Measurements from ENCODE around the gene KIF1A. TPM values are rescaled to one million over a fixed set of nuclear protein-coding genes. Genes with fewer than 3 reads are reported as not detected.

KIF1A gene
- total and polyA plus RNA-seq, 2 of the 13 experiments (the other 11 are each of a cell fraction or from before 2014, with no cell fraction given), result 0.01 TPM; not detected in 1

DNA sequence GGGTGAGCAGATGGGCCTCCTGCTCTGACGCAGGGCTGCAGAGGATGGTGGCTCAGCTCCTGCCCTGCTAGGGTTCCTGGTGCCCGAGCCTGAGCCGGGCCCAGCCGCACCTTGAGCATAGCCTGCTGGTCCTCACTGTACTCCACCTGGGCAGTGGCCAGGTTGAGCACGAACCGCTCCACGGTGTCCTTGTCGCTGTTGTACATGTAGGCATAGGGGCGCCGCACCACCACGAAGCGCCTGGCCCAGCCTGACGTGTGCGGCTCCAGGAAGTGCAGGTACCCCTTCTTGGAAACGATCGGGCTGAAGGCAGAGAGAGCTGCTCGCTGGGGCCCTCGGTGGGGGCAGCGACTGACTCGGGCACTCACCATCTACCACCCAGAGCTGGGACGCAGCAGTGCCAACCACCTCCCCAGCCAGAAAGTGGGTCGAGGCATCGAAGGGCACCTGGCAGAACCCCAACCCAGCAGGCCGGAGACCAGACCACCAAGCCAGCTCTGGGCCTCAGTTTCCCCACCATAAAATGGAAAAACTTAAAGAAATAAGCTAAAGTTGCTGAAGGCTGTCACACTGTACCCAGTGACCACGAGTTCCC, 101.0 kb downstream of the KIF1A start:
- no peak overlapping the region for H3K4me3 ChIP-seq (replicated peaks in 1 of 3; ENCODE audit: insufficient read depth in 1 of 3, low read depth in 2 of 3, low read length in 3 of 3)
- FAIRE-seq (no peak), ATAC-seq (no peak), DNase-seq (ENCODE audit: low spot score) (no peak)
- intact Hi-C loops (cut with micrococcal nuclease; ENCODE audit: unreplicated experiment) (no loop called here), in situ Hi-C loops (cut with HindIII; ENCODE audit: extremely low pct_ligation_motif_present, low pct_unique_long_range_greater_than_20kb) (no loop called here)
- no peaks in the 10 kb centered on the region; the same call in 1 of the 2 replicates for H4K20me1 ChIP-seq (ENCODE audit: insufficient read depth, low read length)
- H3K79me2 ChIP-seq (ENCODE audit: insufficient read depth, low read length), result no peaks in the 10 kb centered on the region
- no peak overlapping the region for H3K9ac ChIP-seq (ENCODE audit: insufficient read depth, low read depth, low read length)
- ChIA-PET POLR2A (no interaction called here), CTCF (ENCODE audit: low intra/inter-chr PET ratio, low total read pairs) (no interaction called here)
- no peak overlapping the region for H3K4me2 ChIP-seq (ENCODE audit: low read depth, low read length)
- TF ChIP-seq EZH2 (conservative IDR thresholded peaks at IDR 0.05; ENCODE audit: low read depth, low read length) (no peak), SOX5 (CRISPR knock-in tag; IDR thresholded peaks at IDR 0.05; ENCODE audit: borderline replicate concordance) (no peak), HES4 (CRISPR knock-in tag; IDR thresholded peaks at IDR 0.05; ENCODE audit: borderline replicate concordance) (0 out of 2 replicates have a peak, but pooled peaks have one; percentile 23)
- peaks cover 71 to 100% of the 10 kb centered on the region in 2 experiments for H3K27me3 ChIP-seq (ENCODE audit: control insufficient read depth in 1 of 2, insufficient read depth in 2 of 2, low read length in 2 of 2)
- no peaks in the 10 kb centered on the region for H3K9me3 ChIP-seq (ENCODE audit: low read length)
- no peak overlapping the region for H2AFZ ChIP-seq (ENCODE audit: low read length)
- WGBS (ENCODE audit: low lambda C conversion rate), result 21% methylated on average over 10 of the region's 25 CpGs
- no peaks in the 10 kb centered on the region for H3K4me1 ChIP-seq (ENCODE audit: insufficient read depth, low read length)
- no peak overlapping the region for H3K27ac ChIP-seq (ENCODE audit: extremely low read length, insufficient read depth, low read length)
- BruUV-seq (replicated peaks), result no TSS peak
- H3K36me3 ChIP-seq (replicated peaks in 1 of 2; ENCODE audit: control insufficient read depth in 1 of 2, insufficient read depth in 2 of 2, low read length in 2 of 2), result no peaks in the 10 kb centered on the region

DNA sequence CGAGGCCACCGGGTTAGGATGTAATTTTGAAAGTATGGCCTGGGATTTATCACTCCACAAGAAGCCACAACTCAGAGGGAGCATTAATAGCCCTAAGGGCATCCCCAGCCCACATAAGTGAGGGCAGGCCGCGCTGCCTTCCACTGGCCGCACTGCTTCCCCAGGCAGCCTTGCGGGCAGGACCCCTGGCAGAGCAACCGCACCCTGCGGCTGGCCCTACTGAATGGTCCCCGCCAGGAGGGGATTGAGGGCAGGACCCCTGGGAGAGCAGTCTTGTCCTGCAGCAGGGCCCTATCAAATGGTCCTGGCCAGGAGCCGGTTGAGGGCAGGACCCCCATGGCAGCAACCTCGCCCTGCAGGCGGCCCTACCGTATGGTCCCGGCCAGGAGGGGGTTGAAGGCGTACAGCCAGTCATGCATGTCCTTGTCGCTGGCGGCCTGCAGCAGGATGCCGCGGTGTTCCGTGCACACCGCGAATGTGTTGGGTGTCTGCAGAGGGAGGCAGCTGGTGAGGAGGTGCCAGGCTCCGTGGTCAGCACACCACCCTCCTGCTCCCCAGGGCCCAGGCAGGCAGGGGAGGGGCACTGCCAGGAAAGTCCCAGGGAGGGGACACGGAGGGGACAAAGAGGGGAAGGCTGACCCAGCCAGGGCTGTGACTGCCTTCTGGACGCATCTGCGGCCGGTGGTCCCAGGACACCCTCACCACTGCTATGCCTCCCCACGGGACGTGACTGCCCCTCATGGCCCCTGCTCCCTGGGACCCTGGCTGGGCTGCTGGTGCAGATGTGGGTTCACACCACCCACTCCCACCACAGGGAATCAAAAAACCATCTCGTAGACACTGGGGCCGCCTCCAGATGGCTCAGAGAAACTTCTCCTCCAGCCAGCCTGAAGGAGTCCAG, 102.1 kb downstream of the KIF1A start:
- Histone ChIP-seq H3K4me2 (ENCODE audit: low read depth, low read length) (no peak overlapping the region), H3K9me3 (ENCODE audit: low read length) (no peaks in the 10 kb centered on the region), H3K27ac (ENCODE audit: extremely low read length, insufficient read depth, low read length) (no peak overlapping the region), H3K36me3 (replicated peaks in 1 of 2; ENCODE audit: control insufficient read depth in 1 of 2, insufficient read depth in 2 of 2, low read length in 2 of 2) (no peaks in the 10 kb centered on the region), H3K27me3 (ENCODE audit: control insufficient read depth in 1 of 2, insufficient read depth in 2 of 2, low read length in 2 of 2) (peaks cover 68 to 100% of the 10 kb centered on the region in 2 experiments), H3K79me2 (ENCODE audit: insufficient read depth, low read length) (no peaks in the 10 kb centered on the region), H3K4me1 (ENCODE audit: insufficient read depth, low read length) (no peaks in the 10 kb centered on the region), H2AFZ (ENCODE audit: low read length) (no peak overlapping the region), H3K9ac (ENCODE audit: insufficient read depth, low read depth, low read length) (no peak overlapping the region), H3K4me3 (replicated peaks in 1 of 3; ENCODE audit: insufficient read depth in 1 of 3, low read depth in 2 of 3, low read length in 3 of 3) (no peak overlapping the region), H4K20me1 (ENCODE audit: insufficient read depth, low read length) (no peaks in the 10 kb centered on the region; the same call in 1 of the 2 replicates)
- TF ChIP-seq ISL2 (CRISPR knock-in tag; IDR thresholded peaks at IDR 0.05) (no peak), CBX1 (IDR thresholded peaks at IDR 0.05; ENCODE audit: low read depth) (no peak), FOXA3 (CRISPR knock-in tag; IDR thresholded peaks at IDR 0.05) (no peak), ZNF3 (CRISPR knock-in tag; IDR thresholded peaks at IDR 0.05) (no peak), ZNF788 (CRISPR knock-in tag; IDR thresholded peaks at IDR 0.05; ENCODE audit: borderline replicate concordance) (no peak)
- TF ChIP-seq, protein P1, sequence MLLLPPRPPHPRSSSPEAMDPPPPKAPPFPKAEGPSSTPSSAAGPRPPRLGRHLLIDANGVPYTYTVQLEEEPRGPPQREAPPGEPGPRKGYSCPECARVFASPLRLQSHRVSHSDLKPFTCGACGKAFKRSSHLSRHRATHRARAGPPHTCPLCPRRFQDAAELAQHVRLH (CRISPR knock-in tag; IDR thresholded peaks at IDR 0.05; ENCODE audit: borderline replicate concordance, low read depth), result no peak
- TF ChIP-seq, protein P2, sequence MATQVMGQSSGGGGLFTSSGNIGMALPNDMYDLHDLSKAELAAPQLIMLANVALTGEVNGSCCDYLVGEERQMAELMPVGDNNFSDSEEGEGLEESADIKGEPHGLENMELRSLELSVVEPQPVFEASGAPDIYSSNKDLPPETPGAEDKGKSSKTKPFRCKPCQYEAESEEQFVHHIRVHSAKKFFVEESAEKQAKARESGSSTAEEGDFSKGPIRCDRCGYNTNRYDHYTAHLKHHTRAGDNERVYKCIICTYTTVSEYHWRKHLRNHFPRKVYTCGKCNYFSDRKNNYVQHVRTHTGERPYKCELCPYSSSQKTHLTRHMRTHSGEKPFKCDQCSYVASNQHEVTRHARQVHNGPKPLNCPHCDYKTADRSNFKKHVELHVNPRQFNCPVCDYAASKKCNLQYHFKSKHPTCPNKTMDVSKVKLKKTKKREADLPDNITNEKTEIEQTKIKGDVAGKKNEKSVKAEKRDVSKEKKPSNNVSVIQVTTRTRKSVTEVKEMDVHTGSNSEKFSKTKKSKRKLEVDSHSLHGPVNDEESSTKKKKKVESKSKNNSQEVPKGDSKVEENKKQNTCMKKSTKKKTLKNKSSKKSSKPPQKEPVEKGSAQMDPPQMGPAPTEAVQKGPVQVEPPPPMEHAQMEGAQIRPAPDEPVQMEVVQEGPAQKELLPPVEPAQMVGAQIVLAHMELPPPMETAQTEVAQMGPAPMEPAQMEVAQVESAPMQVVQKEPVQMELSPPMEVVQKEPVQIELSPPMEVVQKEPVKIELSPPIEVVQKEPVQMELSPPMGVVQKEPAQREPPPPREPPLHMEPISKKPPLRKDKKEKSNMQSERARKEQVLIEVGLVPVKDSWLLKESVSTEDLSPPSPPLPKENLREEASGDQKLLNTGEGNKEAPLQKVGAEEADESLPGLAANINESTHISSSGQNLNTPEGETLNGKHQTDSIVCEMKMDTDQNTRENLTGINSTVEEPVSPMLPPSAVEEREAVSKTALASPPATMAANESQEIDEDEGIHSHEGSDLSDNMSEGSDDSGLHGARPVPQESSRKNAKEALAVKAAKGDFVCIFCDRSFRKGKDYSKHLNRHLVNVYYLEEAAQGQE (IDR thresholded peaks at IDR 0.05; ENCODE audit: borderline replicate concordance in 1 of 2, low read depth in 1 of 2, low read length in 2 of 2), result no peak
- TF ChIP-seq, protein P3, sequence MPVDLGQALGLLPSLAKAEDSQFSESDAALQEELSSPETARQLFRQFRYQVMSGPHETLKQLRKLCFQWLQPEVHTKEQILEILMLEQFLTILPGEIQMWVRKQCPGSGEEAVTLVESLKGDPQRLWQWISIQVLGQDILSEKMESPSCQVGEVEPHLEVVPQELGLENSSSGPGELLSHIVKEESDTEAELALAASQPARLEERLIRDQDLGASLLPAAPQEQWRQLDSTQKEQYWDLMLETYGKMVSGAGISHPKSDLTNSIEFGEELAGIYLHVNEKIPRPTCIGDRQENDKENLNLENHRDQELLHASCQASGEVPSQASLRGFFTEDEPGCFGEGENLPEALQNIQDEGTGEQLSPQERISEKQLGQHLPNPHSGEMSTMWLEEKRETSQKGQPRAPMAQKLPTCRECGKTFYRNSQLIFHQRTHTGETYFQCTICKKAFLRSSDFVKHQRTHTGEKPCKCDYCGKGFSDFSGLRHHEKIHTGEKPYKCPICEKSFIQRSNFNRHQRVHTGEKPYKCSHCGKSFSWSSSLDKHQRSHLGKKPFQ (CRISPR knock-in tag; IDR thresholded peaks at IDR 0.05; ENCODE audit: insufficient replicate concordance), result no peak
- BruUV-seq (replicated peaks), result no TSS peak
- in situ Hi-C loops (cut with HindIII; ENCODE audit: extremely low pct_ligation_motif_present, low pct_unique_long_range_greater_than_20kb), result no loop called here
- FAIRE-seq, result no peak
- ATAC-seq, result no peak
- ChIA-PET CTCF (ENCODE audit: low intra/inter-chr PET ratio, low total read pairs) (no interaction called here), POLR2A (no interaction called here)
- intact Hi-C loops (cut with micrococcal nuclease; ENCODE audit: unreplicated experiment), result no loop called here
- no peak for DNase-seq (ENCODE audit: low spot score)
- 44% methylated on average over 24 of the region's 31 CpGs for WGBS (ENCODE audit: low lambda C conversion rate)
